HS-27A (cell line): ENCODE results near the gene CHD2.
"Not testable (repeated sequence)": the region's sequence is repeated elsewhere in the genome, so short reads cannot be mapped to it uniquely, and the experiment has no call there.

Experiments used
- DNase-seq: peaks from one replicate; pipeline ENCODE4 v3.0.0-alpha.2; 2012; ENCODE audit warnings: low read depth, missing footprints

CHD2 gene

DNA sequence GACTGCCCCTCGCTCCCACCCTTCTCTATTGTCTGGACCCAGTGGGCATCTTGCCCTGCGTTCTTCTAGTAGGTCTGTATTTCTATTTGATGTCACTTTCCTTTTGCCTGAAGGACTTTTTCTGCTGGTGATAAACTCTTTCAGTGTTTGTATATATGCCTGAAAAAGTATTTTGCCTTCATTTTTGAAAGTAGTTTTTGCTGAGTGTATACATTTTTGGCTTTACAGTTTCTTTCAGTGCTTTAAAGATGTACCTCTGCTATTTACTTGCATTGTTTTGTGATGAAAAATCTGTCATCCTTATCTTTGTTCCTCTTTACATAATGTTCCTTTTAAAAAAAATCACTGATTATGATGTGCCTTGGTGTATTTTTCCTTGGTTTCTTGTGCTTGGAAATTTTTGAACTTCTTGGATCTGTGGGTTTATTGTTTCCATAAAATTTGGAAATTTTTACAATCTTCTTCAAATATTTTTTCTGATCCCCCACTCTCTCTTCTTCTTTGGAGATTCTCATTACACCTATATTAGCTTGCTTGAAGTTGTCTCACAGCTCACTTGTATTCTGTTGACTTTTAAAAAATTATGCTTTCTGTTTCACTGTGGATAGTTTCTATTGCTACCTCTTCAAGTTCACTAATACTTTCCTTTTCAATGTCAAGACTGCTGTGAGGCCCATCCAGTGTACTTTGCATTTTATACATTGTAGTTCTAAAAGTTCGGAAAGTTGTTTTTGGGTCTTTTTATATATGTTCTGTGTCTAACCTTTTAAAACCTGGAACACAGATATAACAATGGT lies 121.0 kb downstream of the CHD2 start:
- no peak for DNase-seq

DNA sequence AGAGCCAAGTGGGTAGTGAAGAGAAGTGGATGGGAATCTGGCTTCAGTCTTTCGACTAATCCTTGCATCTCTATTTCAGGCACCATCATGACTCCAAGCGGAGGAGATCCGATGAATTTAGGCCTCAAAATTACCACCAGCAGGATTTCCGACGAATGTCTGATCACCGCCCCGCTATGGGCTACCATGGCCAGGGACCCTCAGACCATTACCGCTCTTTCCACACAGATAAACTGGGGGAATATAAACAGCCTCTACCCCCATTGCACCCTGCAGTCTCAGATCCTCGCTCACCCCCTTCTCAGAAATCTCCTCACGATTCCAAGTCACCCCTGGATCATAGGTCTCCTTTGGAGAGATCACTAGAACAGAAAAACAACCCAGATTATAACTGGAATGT lies 124.2 kb downstream of the CHD2 start:
- DNase-seq, result no peak

DNA sequence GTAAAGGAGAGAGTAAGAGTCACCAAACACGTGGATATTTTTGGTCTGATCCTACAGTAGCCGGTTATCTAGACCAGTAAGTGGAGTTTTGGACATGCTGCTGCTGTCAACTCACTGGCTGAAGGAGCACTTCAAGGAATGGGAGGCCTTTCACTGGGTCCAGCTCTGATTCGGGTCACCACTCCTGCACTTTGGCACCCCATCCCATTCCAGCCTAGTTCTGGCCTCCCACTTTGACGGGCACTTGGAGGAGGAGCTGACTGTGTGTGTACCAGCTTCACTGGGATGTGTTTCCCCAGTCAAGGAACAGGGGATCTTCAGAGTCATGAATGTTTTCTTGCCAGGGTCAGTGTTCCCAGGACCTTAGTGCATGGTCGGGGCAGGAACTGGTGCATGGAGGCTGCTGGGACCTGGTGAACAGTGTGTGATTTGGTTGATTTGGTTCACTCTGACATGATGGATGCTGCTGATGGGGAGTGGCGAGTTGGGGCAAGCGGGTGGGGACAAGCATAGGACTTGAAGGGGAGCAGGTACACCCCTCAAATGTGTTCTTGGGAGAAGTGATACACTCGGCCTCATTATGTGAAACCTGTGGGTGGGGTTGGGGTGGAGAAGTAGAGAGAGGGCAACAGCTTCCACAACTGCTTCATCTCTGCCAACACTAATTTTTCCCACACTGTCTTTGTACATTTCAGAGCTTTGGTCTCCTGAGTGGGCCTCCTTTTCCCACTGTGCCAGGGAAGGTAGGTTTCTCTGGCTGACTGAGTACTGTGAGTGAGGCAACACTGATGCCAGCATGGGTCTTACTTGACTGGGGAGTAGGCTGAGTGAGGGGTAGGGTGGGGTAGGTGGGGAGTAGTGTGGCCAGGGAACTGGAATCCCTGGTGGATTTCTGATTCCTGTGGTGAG lies 124.8 kb downstream of the CHD2 start:
- no peak for DNase-seq

DNA sequence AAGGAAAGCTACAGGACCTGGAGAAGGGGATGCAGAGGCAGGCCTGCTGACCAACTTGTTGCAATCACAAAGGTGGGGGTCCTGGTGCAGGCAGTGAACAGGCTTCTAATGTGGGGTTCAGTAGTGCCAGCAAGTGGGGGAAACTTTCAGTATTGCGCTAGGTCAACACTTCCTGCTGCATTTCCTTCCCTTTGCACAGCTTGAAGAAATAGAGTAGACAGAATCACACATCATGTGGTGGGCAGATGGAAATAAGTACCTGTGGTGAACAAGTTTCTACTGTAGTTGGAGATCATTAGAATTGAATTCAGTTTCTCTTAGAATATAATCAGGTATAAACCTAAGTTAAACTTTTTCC lies 125.5 kb downstream of the CHD2 start:
- DNase-seq, result no peak

DNA sequence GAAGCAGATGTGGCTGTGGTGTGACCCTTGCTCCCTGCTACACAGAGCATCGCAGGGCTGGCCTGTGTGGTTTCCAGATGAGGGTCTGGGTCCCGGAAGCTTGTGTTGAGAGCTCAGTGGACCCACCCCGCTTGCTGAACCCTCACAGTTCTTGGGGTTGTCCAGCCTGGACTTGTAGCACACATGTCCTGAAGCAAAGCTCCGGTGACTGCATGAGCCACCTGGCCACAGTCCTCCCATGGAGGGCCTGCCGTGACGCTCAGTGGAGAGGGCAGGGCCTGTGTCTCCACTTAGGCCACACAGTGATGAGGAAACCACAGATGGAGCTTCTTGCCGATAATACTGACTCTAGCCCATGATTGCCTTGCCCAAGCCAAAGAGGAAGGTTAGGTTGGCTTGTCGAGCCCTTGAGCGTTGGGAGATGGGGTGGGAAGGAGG lies 126.3 kb downstream of the CHD2 start:
- DNase-seq, result no peak

DNA sequence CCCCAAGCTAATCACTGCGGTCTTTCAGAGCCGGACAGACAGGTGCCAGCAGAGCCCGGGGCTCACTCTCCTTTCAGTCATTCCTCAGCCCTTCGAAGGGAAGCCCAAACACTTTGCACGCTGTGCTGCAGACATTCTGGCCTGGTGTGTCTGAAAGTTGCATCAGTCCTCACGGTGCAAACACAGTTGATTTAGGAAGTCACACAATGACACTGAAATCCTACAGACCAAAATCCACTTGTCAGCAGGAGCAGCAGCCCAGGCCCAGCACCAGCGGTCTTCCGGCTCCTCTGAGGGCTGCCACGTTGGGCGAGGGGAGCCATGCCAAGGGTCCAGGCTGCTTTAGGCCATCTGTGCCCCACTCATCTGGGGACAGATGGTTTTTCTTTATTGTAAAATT lies 127.3 kb downstream of the CHD2 start:
- no peak for DNase-seq

DNA sequence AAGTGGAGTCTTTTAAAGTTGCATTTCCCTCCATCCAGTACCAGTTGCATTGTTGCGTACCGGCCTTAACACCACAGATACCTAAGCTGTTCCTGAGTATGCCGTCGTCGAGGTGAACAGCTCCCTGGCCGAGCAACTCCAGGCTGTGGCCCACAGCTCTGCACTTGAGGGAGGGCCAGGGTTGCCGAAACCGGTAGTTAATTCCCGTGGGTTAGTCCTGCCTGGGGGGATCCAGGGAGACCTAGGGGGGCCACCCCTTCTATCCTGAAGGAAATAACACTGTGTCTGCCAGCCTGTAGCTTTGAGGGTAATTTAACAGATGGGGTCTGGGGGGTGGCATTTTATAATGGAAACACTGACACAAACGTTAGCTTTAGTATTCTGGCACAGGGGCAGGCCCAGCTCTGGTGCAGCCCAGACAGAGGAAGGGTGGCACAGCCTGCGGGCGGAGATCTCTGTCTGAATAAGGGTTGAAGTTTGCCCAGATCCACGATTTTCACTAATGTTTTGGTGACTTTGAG lies 128.0 kb downstream of the CHD2 start:
- DNase-seq, result no peak

DNA sequence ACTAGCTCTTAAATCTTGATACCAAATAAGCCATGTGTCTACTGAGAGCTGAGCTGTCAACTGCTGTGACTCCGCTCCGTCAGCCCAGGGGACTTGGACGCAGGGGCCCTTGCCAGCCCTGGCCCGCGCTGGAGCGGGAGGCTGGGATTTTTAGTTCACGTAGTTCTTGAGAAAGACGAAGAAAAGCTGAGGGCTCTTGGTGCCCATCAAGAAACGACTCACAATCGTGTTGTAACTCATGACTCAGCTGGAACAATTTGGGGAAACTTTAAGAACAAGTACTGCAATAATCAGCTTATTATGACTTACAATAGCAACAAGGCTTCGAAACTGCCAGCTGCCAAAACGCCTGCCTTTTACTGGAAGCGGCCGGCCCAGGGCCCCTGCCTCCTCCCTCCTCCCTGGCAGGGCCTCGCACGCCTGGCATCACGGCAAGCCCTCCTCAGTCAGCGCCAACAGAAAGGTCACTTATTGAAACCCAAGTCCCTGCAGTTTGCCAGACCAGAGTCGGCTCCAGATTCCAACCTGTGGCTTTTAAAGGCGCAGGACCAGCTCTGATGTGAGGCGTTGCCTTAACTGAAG lies 128.6 kb downstream of the CHD2 start:
- no peak for DNase-seq

DNA sequence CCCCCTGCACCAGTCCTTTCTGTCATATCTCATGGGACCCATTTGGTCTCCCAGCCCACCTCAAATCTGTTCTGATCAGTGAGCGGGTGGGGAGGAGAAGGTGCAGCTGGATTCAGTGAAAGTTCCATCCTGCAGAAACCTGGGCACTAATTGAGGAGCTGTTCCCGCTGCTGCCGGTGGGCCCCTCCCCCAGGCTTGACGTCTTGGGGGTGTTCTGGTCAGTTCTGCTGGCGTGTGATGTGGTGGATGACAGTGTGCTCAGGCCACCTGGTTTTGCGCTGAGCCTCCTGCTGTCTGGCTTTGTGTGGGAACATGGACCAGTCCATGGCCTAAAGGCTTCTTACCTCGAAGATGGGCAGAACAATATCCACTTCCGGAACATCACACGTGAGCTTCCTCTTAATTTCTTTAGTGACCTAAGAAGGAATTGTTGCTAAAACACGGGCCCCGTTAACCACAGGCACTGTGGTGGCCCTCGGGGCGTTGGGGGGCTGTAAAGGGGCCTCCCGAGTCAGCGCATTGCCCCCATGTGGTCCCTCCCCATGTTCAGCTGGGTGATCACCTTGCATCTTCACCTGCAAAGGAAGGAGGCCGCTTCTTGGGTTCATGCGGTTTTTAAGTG lies 129.2 kb downstream of the CHD2 start:
- no peak for DNase-seq

DNA sequence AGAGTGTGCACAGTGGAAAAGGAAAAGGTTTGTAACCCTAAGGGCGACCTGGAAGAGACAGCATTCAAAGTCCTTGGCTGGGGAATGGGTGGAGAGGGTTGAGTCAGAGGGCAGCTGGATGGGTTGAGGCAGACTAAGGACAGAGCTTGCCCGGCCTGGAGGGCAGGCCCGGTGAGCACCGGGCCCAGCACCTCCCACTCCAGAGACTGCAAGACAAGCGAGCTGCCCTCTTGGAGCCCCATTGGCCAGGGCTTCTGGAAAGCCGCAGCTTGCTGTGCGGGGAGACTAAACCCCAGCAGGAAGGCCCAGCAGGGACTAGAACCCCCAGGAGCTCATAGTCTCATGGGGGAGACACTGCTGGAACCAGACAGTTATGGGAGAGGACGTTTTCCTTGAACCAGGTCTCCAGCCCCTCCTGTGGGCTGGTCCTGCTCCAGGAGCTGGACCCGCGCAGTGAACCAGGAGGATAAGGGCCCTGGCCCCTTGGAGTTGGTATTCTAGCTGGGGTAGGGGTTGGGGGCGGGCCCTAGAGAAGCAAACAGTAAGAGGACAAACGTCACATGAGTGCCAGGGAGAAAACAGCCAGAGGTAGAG lies 129.8 kb downstream of the CHD2 start:
- no peak for DNase-seq

DNA sequence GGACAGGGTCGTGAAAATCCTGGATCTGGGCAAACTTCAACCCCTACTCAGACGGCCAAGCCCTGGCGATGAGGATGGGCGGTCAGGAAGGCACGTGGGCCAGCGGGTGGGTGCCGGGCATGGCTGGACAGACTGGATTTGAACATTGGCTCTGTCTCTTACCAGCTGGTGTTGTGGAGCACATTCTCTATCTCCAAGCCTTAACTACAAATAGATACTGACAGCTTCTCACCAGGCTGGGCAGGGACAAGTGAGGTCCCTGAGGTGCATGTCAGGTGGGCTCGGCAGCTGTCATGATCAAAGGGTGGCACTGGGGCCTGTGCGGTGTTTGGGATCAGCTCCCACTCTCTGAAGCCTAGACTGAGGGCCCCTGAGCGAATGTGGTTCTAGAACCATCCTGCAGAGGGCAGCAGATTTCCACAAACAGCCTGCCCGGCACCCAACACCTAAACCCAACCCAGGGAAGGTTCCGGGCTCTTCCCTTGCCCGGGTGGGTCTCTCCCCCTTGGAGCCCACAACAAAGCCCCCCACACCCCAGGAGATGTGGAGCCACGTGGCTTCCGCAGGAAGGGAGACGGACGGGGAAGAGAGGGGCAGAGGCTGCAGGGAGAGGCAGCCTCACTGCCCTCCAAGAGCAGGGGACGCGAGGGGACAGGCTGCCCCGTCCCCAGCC lies 130.4 kb downstream of the CHD2 start:
- peak; percentile 35 for DNase-seq

DNA sequence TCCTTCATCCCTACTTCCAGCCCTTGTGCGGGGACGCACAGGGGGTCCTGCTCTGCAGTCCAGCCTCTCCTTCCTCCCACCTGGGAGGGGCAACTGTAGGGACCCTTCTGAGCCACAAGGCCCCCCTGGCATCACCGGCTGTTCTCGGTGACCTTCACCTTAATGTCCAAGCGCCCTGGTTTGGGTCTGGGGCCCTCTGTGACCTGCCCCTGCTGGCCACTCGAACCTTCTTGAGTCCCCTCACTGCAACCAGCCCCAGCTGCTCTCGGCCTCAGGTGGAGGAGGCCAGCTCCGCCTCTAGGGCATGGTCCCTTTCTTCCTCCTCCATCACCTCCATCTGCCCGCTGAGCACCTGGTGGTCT lies 131.0 kb downstream of the CHD2 start:
- no peak for DNase-seq

DNA sequence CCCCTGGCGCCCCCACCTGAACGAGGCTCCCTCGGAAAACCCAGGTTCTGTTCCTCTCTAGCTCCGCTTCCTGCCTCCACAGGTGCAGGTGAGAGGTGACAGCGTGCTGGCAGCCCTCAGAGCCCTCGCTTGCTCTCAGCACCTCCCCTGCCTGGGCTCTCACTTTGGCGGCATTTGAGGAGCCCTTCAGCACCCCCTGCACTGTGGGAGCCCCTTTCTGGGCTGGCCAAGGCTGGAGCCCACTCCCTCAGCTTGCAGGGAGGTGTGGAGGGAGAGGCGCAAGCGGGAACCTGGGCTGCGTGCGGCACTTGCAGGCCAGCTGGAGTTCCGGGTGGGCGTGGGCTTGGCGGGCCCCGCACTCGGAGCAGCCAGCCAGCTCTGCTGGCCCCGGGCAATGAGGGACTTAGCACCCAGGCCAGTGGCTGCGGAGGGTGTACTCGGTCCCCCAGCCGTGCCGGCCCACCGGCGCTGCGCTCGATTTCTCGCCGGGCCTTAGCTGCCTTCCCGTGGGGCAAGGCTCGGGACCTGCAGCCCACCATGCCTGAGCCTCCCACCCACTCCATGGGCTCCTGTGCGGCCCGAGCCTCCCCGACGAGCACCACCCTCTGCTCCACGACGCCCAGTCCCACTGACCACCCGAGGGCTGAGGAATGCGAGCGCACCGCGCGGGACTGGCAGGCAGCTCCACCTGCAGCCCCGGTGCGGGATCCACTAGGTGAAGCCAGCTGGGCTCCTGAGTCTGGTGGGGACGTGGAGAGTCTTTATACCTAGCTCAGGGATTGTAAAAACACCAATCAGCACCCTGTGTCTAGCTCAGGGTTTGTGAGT lies 131.6 kb downstream of the CHD2 start:
- DNase-seq, result not testable (repeated sequence)

DNA sequence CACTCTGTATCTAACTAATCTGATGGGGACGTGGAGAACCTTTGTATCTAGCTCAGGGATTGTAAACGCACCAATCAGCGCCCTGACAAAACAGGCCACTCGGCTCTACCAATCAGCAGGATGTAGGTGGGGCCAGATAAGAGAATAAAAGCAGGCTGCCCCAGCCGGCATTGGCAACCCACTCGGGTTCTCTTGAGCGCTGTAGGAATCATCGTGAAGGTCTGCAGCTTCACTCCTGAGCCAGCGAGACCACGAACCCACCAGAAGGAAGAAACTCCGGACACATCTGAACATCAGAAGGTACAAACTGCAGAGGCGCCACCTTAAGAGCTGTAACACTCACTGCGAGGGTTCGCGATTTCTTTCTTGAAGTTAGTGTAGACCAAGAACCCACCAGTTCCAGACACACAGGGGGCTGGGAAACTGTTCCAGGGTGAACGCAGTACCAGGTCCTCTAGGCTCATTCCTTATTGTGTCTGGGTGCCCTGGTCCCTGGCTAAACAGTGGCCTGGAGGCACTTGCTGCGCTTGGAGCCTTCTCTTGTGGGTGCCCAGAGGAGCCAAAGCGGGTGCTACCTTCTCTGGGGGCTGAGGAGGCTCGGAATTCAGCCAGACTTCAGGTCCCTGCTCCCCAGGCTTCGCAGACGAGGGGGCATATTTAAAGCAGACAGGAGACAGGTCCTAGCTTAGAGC lies 132.5 kb downstream of the CHD2 start:
- DNase-seq, result not testable (repeated sequence)

DNA sequence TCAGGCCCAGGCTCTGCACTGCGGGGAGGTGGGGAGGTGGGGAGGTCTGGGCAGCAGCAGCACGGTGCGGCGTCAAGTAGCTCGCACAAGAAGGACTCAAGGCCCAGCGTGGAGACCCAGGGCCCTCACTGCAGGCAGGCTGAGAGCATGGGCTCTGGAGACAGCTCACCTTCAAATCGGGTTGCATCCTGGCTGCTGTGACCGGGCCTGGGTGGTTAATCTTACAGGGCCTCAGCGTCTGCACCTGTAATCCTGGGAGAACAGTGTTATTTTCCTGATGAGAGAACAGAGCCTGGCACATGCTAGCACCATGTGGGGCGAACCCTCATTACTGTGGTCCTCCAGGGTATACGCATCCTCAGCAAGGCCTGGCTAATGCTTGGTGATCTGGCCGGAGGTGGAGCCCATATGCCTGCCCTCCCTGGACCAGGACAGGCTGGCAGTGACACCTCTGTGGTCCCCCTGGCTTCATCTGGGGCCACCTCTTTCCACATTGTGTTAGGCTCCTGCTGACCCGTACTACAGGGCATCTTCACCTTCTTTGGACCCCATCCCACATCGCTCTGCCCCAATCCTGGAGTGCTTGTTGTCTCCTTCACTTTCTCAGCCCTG lies 133.4 kb downstream of the CHD2 start:
- DNase-seq, result no peak

DNA sequence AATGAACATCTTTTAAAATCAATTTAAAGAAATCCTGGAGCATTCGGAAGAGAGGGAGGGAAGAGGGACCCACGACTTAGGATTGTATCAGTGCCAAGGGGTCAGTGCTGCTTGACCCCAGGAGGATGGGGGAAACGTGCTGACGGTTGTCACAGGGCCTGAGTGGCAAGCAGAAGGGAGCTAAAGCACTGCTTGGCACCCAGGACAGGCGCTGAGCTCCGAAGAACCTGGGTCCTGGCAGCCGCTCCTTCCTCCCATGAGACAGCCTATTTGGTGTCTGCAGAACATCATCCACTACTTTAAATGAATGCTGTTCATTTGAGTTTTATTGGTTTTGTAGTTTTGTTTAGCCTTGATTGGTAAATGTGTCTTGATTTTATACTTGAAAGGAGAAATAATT lies 134.4 kb downstream of the CHD2 start:
- DNase-seq, result no peak

DNA sequence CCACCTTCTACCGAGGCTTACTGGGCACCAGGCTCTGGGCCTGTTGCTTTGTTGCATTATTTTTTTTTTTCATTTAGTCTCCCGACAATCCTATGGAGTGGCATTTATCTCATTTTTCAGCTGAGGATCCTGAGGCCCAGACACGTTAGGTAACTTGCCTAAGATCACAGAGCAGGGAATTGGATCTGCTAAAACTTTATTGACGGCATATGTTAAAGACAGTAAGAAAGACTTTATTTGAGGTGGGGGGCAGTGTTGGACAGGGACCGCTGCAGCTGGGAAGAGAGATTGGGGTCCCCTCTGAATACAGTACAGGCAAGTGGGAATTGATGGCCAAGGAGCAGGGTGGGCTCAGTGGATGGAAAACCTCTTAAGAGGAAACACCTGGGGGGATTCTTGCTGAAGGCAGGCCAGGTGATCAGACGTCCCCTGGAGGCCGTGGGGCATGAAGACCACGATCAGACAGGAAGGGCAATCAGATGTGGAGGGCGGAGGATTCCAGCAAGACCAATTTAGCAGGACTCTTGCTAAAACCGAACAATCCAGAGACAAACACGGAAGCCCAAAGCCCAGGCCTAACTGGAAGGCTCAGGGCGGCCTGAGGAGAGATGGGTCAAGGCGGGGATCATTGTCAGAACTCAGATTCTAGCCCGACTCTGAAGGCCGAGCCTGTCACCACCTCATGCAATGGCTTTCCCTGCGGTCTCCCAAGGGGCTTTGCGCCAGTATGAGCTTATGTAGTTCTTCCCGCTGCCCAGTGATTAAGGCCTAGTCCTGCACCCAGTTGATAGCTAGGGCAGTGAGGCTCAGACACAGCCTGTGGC lies 135.2 kb downstream of the CHD2 start:
- DNase-seq, result no peak
